Peyer's patch (tissue), 4 donors: Measurements from ENCODE around the gene STRA6. TPM values are rescaled to one million over a fixed set of nuclear protein-coding genes. Genes with fewer than 3 reads are reported as not detected.
A peak's percentile ranks its signal among the peaks of the same experiment; 100 is the strongest.

Source experiments
- DNase-seq, 3 donors: peaks; one replicate each; pipeline ENCODE4 v3.0.0-alpha.2; 2017 to 2019
- H3K27ac ChIP-seq, 4 donors: fragments of 200-600 bp; sonication (generic); one replicate each; pipeline ENCODE4 v1.5.1; 2016 to 2019
- H3K27me3 ChIP-seq, 2 donors: fragments of 200-600 bp; sonication (generic); one replicate each; pipeline ENCODE4 v1.5.1; 2019
- H3K36me3 ChIP-seq, 3 donors: fragments of 200-600 bp; sonication (generic); one replicate each; pipeline ENCODE4 v1.5.1; 2016 to 2019
- H3K4me1 ChIP-seq, 4 donors: fragments of 200-600 bp; sonication (generic); one replicate each; pipeline ENCODE4 v1.5.1; 2016 to 2019
- H3K4me3 ChIP-seq, 4 donors: fragments of 200-600 bp; sonication (generic); 1 replicate in 3 of 4; 2 replicates in 1 of 4; pipeline ENCODE4 v1.5.1; 2016 to 2019; ENCODE audit warnings: mild to moderate bottlenecking in 1 of 4
- H3K9me3 ChIP-seq, 4 donors: fragments of 200-600 bp; sonication (generic); one replicate each; pipeline ENCODE4 v1.5.1; 2016 to 2019; ENCODE audit warnings: mild to moderate bottlenecking in 1 of 4
- CTCF ChIP-seq, 6 experiments: fragments of 450-650 bp in 4 of 6; fragments of 200-600 bp in 2 of 6; sonication (generic) in 1 of 6; IDR thresholded peaks; one replicate each; pipeline ENCODE4 v1.5.1; 2017 to 2019; ENCODE audit warnings: antibody characterized with exemption in 6 of 6, mild to moderate bottlenecking in 3 of 6, moderate library complexity in 1 of 6
- POLR2A ChIP-seq, 2 donors: fragments of 450-650 bp; IDR thresholded peaks; one replicate each; pipeline ENCODE4 v1.5.1; 2017; ENCODE audit warnings: antibody characterized with exemption in 2 of 2, mild to moderate bottlenecking in 2 of 2, moderate library complexity in 2 of 2
- total RNA-seq, 4 donors: library from RNA; depleted of rRNA; stranded (reverse); fragments of >200 nt; gene quantifications; one replicate each; pipeline ENCODE4 v1.1.0, GENCODE V29; 2016

Gene STRA6
- total RNA-seq, 4 donors from 2014 or later, result 0.83 TPM; not detected in 3

- Histone ChIP-seq H3K27me3 (no peaks in the 10 kb centered on the region), H3K4me3 (no peak overlapping the region), H3K9me3 (no peaks in the 10 kb centered on the region), H3K4me1 (no peaks in the 10 kb centered on the region), H3K27ac (no peak overlapping the region), H3K36me3 (no peaks in the 10 kb centered on the region)
- TF ChIP-seq POLR2A (IDR thresholded peaks at IDR 0.05) (no peak), CTCF (IDR thresholded peaks at IDR 0.05) (no peak)
- DNase-seq, result no peak
Observed at GRCh38 chr15:74188216-74188615, 14.4 kb downstream of the STRA6 start.

GRCh38 chr15:74185710-74186348, 16.8 kb downstream of the STRA6 start:
- no peak for DNase-seq
- H3K4me1 ChIP-seq, result no peaks in the 10 kb centered on the region
- H3K27ac ChIP-seq, result no peak overlapping the region
- H3K27me3 ChIP-seq, result no peaks in the 10 kb centered on the region
- no peak overlapping the region for H3K4me3 ChIP-seq
- TF ChIP-seq POLR2A (IDR thresholded peaks at IDR 0.05) (no peak), CTCF (IDR thresholded peaks at IDR 0.05) (no peak)
- H3K9me3 ChIP-seq, result no peaks in the 10 kb centered on the region
- no peaks in the 10 kb centered on the region for H3K36me3 ChIP-seq

- peak in 1 of 3 donors; percentile 34 for DNase-seq
- Histone ChIP-seq H3K36me3 (no peaks in the 10 kb centered on the region), H3K4me1 (no peaks in the 10 kb centered on the region), H3K4me3 (no peak overlapping the region), H3K27me3 (no peaks in the 10 kb centered on the region), H3K9me3 (no peaks in the 10 kb centered on the region), H3K27ac (no peak overlapping the region)
- TF ChIP-seq CTCF (IDR thresholded peaks at IDR 0.05) (no peak), POLR2A (IDR thresholded peaks at IDR 0.05) (no peak)
Observed at GRCh38 chr15:74184582-74185091, 17.9 kb downstream of the STRA6 start.

GRCh38 chr15:74182131-74182530, 20.5 kb downstream of the STRA6 start:
- H3K4me3 ChIP-seq, result no peak overlapping the region
- DNase-seq, result peak in 1 of 3 donors; percentile 28
- no peaks in the 10 kb centered on the region for H3K9me3 ChIP-seq

GRCh38 chr15:74180881-74181602, 21.5 kb downstream of the STRA6 start:
- H3K9me3 ChIP-seq, result no peaks in the 10 kb centered on the region

More at GRCh38 chr15:74182131-74182530, 20.5 kb downstream of the STRA6 start:
- Histone ChIP-seq H3K27me3 (no peaks in the 10 kb centered on the region), H3K36me3 (no peaks in the 10 kb centered on the region), H3K4me1 (no peaks in the 10 kb centered on the region), H3K27ac (no peak overlapping the region)
- TF ChIP-seq CTCF (IDR thresholded peaks at IDR 0.05) (no peak), POLR2A (IDR thresholded peaks at IDR 0.05) (no peak)

More at GRCh38 chr15:74180881-74181602, 21.5 kb downstream of the STRA6 start:
- Histone ChIP-seq H3K36me3 (no peaks in the 10 kb centered on the region), H3K27ac (no peak overlapping the region), H3K4me3 (no peak overlapping the region), H3K4me1 (no peaks in the 10 kb centered on the region), H3K27me3 (no peaks in the 10 kb centered on the region)
- peak in 1 of 3 donors; percentile 42 for DNase-seq
- no peak for TF ChIP-seq CTCF (IDR thresholded peaks at IDR 0.05)
- no peak for TF ChIP-seq POLR2A (IDR thresholded peaks at IDR 0.05)
